Measurements from ENCODE around the gene SMPD1.

Gene SMPD1

DNA sequence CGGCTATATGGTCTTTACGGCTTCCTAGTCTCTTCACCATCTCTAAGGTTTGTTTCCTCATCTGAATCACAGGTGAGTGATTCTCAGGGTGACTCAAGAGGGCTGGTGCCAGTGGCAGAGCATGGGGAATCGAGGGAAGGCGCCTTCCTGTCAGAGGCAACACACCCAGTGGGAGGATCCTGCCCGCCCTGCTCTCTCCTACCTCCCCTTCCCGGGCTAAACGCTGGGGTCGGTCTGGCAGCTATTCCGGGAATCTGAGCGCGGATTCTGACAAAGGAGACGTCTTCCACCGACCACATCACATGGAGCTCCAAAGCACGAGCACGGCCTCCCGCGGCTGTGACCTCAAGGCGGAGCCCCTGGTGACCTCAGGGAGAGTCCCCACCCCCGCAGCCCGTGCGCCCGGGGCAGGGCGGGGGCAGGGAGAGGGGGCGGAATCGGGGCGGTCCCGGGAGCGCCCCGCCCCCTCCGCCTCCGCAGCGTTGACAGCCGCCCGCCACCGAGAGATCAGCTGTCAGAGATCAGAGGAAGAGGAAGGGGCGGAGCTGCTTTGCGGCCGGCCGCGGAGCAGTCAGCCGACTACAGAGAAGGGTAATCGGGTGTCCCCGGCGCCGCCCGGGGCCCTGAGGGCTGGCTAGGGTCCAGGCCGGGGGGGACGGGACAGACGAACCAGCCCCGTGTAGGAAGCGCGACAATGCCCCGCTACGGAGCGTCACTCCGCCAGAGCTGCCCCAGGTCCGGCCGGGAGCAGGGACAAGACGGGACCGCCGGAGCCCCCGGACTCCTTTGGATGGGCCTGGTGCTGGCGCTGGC is at the start of gene SMPD1:
Gene SMPD1 (plus strand): TSS at position 570 of the 813 bp plus-strand sequence. CDS start 125 bp downstream, at position 695.
- DNase-seq (ENCODE audit: extremely low read depth, low read depth) = peak; percentile 53
- H3K4me3 ChIP-seq (replicated peaks; ENCODE audit: low read depth, low read length) = peak within 1 kb of the TSS; percentile 69
- TF ChIP-seq CTCF (IDR thresholded peaks at IDR 0.05; ENCODE audit: low read depth, low read length, missing control alignments) = no peak

GRCh38 chr11:6345366-6345765 is 44.9 kb upstream of the SMPD1 start:
- no peak overlapping the region for H3K4me3 ChIP-seq (replicated peaks; ENCODE audit: low read depth, low read length)
- DNase-seq (ENCODE audit: extremely low read depth, low read depth) = no peak
- no peak for TF ChIP-seq CTCF (IDR thresholded peaks at IDR 0.05; ENCODE audit: low read depth, low read length, missing control alignments)

DNA sequence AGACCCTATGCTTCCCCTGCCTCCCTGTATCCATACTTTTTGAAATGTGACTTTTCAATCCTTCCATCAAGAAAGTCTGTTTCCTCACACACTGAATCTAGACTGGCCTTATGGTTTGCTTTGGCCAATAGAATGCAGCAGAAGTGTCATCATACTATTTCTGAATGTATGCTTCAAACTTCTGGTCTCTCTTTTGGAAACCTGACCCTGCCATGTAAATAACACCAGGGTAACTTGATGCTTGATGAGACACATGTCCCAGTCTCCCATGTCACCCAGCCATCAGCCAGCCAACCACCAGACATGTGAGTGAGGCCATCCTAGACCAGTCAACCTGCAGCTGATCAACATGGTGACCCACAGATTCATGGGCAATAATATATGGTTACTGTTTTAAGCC is 40.2 kb upstream of the SMPD1 start:
- no peak for DNase-seq (ENCODE audit: extremely low read depth, low read depth)
- no peak overlapping the region for H3K4me3 ChIP-seq (replicated peaks; ENCODE audit: low read depth, low read length)
- no peak for TF ChIP-seq CTCF (IDR thresholded peaks at IDR 0.05; ENCODE audit: low read depth, low read length, missing control alignments)

GRCh38 chr11:6350486-6350885 is 39.8 kb upstream of the SMPD1 start:
- H3K4me3 ChIP-seq (replicated peaks; ENCODE audit: low read depth, low read length) = no peak overlapping the region
- no peak for TF ChIP-seq CTCF (IDR thresholded peaks at IDR 0.05; ENCODE audit: low read depth, low read length, missing control alignments)
- DNase-seq (ENCODE audit: extremely low read depth, low read depth) = no peak

GRCh38 chr11:6351782-6352382 is 38.4 kb upstream of the SMPD1 start:
- no peak for TF ChIP-seq CTCF (IDR thresholded peaks at IDR 0.05; ENCODE audit: low read depth, low read length, missing control alignments)
- no peak overlapping the region for H3K4me3 ChIP-seq (replicated peaks; ENCODE audit: low read depth, low read length)
- no peak for DNase-seq (ENCODE audit: extremely low read depth, low read depth)

- H3K4me3 ChIP-seq (replicated peaks; ENCODE audit: low read depth, low read length) = no peak overlapping the region
- peak; percentile 95 for TF ChIP-seq CTCF (IDR thresholded peaks at IDR 0.05; ENCODE audit: low read depth, low read length, missing control alignments)
- DNase-seq (ENCODE audit: extremely low read depth, low read depth) = no peak
Observed at GRCh38 chr11:6353367-6353987, 36.8 kb upstream of the SMPD1 start.

All from HFF-Myc (cell line).